C4-2B (cell line): ENCODE data around the gene ANKRD34A.

Source experiments
- ZFX ChIP-seq: fragments of 450-650 bp; IDR thresholded peaks from 2 replicates; pipeline ENCODE4 v1.6.1; 2017
- TF ChIP-seq, protein P1 (sequence below): fragments of 450-650 bp; conservative IDR thresholded peaks from 2 replicates; pipeline ENCODE4 v1.5.1; 2017; ENCODE audit warnings: mild to moderate bottlenecking

DNA sequence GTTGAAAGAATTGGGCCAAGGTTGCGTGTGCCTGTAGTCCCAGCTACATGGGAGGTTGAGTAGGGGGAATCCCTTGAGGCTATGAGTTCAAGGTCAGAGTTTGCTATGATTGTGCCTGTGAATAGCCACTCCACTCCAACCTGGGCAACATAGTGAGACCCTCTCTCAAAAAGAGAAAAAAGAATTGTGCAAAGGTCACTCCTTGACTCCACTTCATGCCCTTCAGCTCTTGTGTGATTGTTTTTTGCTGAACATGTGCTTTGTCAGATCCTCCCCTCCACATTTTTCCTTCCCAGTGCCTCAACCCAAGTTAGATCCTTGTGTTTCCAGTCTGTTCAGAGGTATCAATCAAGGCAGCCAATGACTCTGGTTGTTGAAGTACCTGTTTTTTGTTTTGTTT is 23.6 kb upstream of the ANKRD34A start:
- TF ChIP-seq, protein P1, sequence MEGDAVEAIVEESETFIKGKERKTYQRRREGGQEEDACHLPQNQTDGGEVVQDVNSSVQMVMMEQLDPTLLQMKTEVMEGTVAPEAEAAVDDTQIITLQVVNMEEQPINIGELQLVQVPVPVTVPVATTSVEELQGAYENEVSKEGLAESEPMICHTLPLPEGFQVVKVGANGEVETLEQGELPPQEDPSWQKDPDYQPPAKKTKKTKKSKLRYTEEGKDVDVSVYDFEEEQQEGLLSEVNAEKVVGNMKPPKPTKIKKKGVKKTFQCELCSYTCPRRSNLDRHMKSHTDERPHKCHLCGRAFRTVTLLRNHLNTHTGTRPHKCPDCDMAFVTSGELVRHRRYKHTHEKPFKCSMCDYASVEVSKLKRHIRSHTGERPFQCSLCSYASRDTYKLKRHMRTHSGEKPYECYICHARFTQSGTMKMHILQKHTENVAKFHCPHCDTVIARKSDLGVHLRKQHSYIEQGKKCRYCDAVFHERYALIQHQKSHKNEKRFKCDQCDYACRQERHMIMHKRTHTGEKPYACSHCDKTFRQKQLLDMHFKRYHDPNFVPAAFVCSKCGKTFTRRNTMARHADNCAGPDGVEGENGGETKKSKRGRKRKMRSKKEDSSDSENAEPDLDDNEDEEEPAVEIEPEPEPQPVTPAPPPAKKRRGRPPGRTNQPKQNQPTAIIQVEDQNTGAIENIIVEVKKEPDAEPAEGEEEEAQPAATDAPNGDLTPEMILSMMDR = no peak
- TF ChIP-seq ZFX = no peak
